Stimulated activated naive CD8-positive, alpha-beta T cell treated with anti-CD3 and anti-CD28 coated beads, Interleukin-15, Interleukin-2, amounts not matched to agents 100 U/mL and 50 U/mL, for 24 hours (primary cell): ENCODE results near the gene KIF1A.
"Not testable (repeated sequence)": the region's sequence is repeated elsewhere in the genome, so short reads cannot be mapped to it uniquely, and the experiment has no call there.

Experiments used
- ATAC-seq: fragments of 150-1000 bp; cut with Tn5 transposase; one replicate; pipeline ENCODE4 v1.10.0; 2021
- DNase-seq: peaks from one replicate; pipeline ENCODE4 v3.0.0; 2021

KIF1A gene

GRCh38 chr2:240787521-240788472, 32.2 kb downstream of the KIF1A start:
- no peak for ATAC-seq

GRCh38 chr2:240786871-240787311, 33.1 kb downstream of the KIF1A start:
- DNase-seq (no peak), ATAC-seq (no peak)

More at GRCh38 chr2:240787521-240788472, 32.2 kb downstream of the KIF1A start:
- DNase-seq, result no peak

- no peak for ATAC-seq
- DNase-seq, result no peak
Observed at GRCh38 chr2:240786355-240786841, 33.6 kb downstream of the KIF1A start.

- ATAC-seq (peak; percentile 33), DNase-seq (peak; percentile 10)
Observed at GRCh38 chr2:240785424-240786335, 34.3 kb downstream of the KIF1A start.

GRCh38 chr2:240784629-240785423, 35.2 kb downstream of the KIF1A start:
- ATAC-seq, result no peak

GRCh38 chr2:240783819-240784621, 36.0 kb downstream of the KIF1A start:
- no peak for DNase-seq
- ATAC-seq, result no peak

More at GRCh38 chr2:240784629-240785423, 35.2 kb downstream of the KIF1A start:
- DNase-seq, result no peak

GRCh38 chr2:240782886-240783818, 36.9 kb downstream of the KIF1A start:
- DNase-seq (no peak), ATAC-seq (no peak)

GRCh38 chr2:240782221-240782885, 37.7 kb downstream of the KIF1A start:
- ATAC-seq (no peak), DNase-seq (no peak)

GRCh38 chr2:240781471-240782220, 38.4 kb downstream of the KIF1A start:
- no peak for ATAC-seq

GRCh38 chr2:240780023-240780700, 39.9 kb downstream of the KIF1A start:
- ATAC-seq, result no peak
- DNase-seq, result no peak

More at GRCh38 chr2:240781471-240782220, 38.4 kb downstream of the KIF1A start:
- no peak for DNase-seq

GRCh38 chr2:240779250-240779832, 40.7 kb downstream of the KIF1A start:
- not testable (repeated sequence) for DNase-seq, ATAC-seq

- ATAC-seq, result no peak
- no peak for DNase-seq
Observed at GRCh38 chr2:240778426-240778825, 41.6 kb downstream of the KIF1A start.

- no peak for ATAC-seq
- no peak for DNase-seq
Observed at GRCh38 chr2:240777456-240778212, 42.4 kb downstream of the KIF1A start.

- ATAC-seq (no peak), DNase-seq (no peak)
Observed at GRCh38 chr2:240775905-240776304, 44.1 kb downstream of the KIF1A start.

GRCh38 chr2:240774856-240775255, 45.2 kb downstream of the KIF1A start:
- DNase-seq (no peak), ATAC-seq (no peak)

GRCh38 chr2:240769096-240769495, 50.9 kb downstream of the KIF1A start:
- DNase-seq, result no peak

More at GRCh38 chr2:240769096-240769495, 50.9 kb downstream of the KIF1A start:
- no peak for ATAC-seq
